Neural cell (in vitro differentiated cells): Measurements from ENCODE around the gene TINAGL1. TPM values are rescaled to one million over a fixed set of nuclear protein-coding genes. Genes with fewer than 3 reads are reported as not detected.

Experiments used
- H2AFZ ChIP-seq: fragments of 200-600, 300-800 bp; sonication (generic), shearing (Covaris generic); 2 replicates; pipeline ENCODE4 v1.6.0; 2014; ENCODE audit warnings: low read depth, mild to moderate bottlenecking, antibody characterized with exemption, low read length, moderate library complexity
- H3F3A ChIP-seq: fragments of 200-600 bp; shearing (Covaris generic); 2 replicates; pipeline ENCODE4 v1.6.1; 2016; ENCODE audit warnings: mild to moderate bottlenecking, moderate library complexity, mixed read lengths, antibody characterized with exemption, low read length; ENCODE audit not compliant: insufficient read depth, poor library complexity, severe bottlenecking
- H3K27ac ChIP-seq: fragments of 200-600, 300-800 bp; sonication (generic), shearing (Covaris generic); 2 replicates; pipeline ENCODE4 v1.5.1; 2014; ENCODE audit warnings: mild to moderate bottlenecking, low read length, moderate library complexity
- H3K27me3 ChIP-seq: fragments of 300-800, 200-600 bp; sonication (generic), shearing (Covaris generic); 2 replicates; pipeline ENCODE4 v1.6.0; 2014; ENCODE audit warnings: mild to moderate bottlenecking, low read depth, low read length, moderate library complexity; ENCODE audit not compliant: insufficient read depth
- H3K36me3 ChIP-seq: fragments of 300-800, 200-600 bp; sonication (generic), shearing (Covaris generic); 2 replicates; pipeline ENCODE4 v1.5.1; 2014; ENCODE audit warnings: mild to moderate bottlenecking, antibody characterized with exemption, low read length, moderate library complexity; ENCODE audit not compliant: insufficient read depth
- H3K4me2 ChIP-seq: fragments of 300-800, 200-600 bp; sonication (generic), shearing (Covaris generic); 2 replicates; pipeline ENCODE4 v1.6.0; 2014; ENCODE audit warnings: mild to moderate bottlenecking, low read length
- H3K4me3 ChIP-seq: fragments of 300-800, 200-600 bp; sonication (generic), shearing (Covaris generic); 2 replicates; pipeline ENCODE4 v1.5.1; 2014; ENCODE audit warnings: mild to moderate bottlenecking, low read length, moderate library complexity
- H3K79me2 ChIP-seq: fragments of 200-600 bp; shearing (Covaris generic); replicated peaks from 2 replicates; pipeline ENCODE4 v1.6.0; 2014; ENCODE audit warnings: mild to moderate bottlenecking, low read length, moderate library complexity; ENCODE audit not compliant: insufficient read depth
- H3K9ac ChIP-seq: fragments of 300-800, 200-600 bp; sonication (generic), shearing (Covaris generic); 2 replicates; pipeline ENCODE4 v1.6.1; 2016; ENCODE audit warnings: mild to moderate bottlenecking, low read length, mixed read lengths
- H3K9me2 ChIP-seq: fragments of 200-600 bp; shearing (Covaris generic); 2 replicates; pipeline ENCODE4 v1.6.1; 2016; ENCODE audit warnings: mild to moderate bottlenecking, low read length, mixed read lengths; ENCODE audit not compliant: insufficient read depth
- H3K9me3 ChIP-seq: fragments of 200-600, 300-800 bp; sonication (generic), shearing (Covaris generic); 2 replicates; pipeline ENCODE4 v1.6.1; 2016; ENCODE audit warnings: mild to moderate bottlenecking, mixed run types, low read length, moderate library complexity, mixed read lengths
- H4K20me1 ChIP-seq: fragments of 200-600 bp; shearing (Covaris generic); 2 replicates; pipeline ENCODE4 v1.6.1; 2016; ENCODE audit warnings: mild to moderate bottlenecking, mixed run types; ENCODE audit not compliant: insufficient read depth
- CTCF ChIP-seq: fragments of 450-650 bp; IDR thresholded peaks from 2 replicates; pipeline ENCODE4 v1.5.1; 2014; ENCODE audit warnings: antibody characterized with exemption, mild to moderate bottlenecking, moderate library complexity; ENCODE audit not compliant: poor library complexity, severe bottlenecking
- EP300 ChIP-seq: fragments of 450-650 bp; conservative IDR thresholded peaks from 2 replicates; pipeline ENCODE4 v1.6.1; 2014; ENCODE audit warnings: antibody characterized with exemption, mild to moderate bottlenecking, moderate library complexity; ENCODE audit not compliant: poor library complexity, severe bottlenecking
- EZH2 ChIP-seq: fragments of 200-600, 300-800 bp; shearing (Covaris generic), sonication (generic); IDR thresholded peaks from 2 replicates; pipeline ENCODE4 v1.6.1; 2014; ENCODE audit warnings: antibody characterized with exemption, low read length, borderline replicate concordance, mild to moderate bottlenecking; ENCODE audit not compliant: insufficient read depth, poor library complexity, severe bottlenecking
- MXI1 ChIP-seq: fragments of 450-650 bp; conservative IDR thresholded peaks from 2 replicates; pipeline ENCODE4 v1.6.1; 2014; ENCODE audit warnings: antibody characterized with exemption, mild to moderate bottlenecking; ENCODE audit not compliant: poor library complexity, severe bottlenecking
- POLR2AphosphoS5 ChIP-seq: IDR thresholded peaks from 2 replicates; pipeline ENCODE4 v1.6.1; 2012
- RAD21 ChIP-seq: fragments of 450-650 bp; conservative IDR thresholded peaks from 2 replicates; pipeline ENCODE4 v1.6.1; 2014; ENCODE audit warnings: antibody characterized with exemption, mild to moderate bottlenecking, moderate library complexity
- REST ChIP-seq: IDR thresholded peaks from 2 replicates; pipeline ENCODE4 v1.6.1; 2012; ENCODE audit warnings: borderline replicate concordance
- SMC3 ChIP-seq: fragments of 450-650 bp; conservative IDR thresholded peaks from 2 replicates; pipeline ENCODE4 v1.6.1; 2014; ENCODE audit warnings: antibody characterized with exemption, mild to moderate bottlenecking, moderate library complexity; ENCODE audit not compliant: poor library complexity
- TAF1 ChIP-seq: IDR thresholded peaks from 2 replicates; pipeline ENCODE4 v1.6.1; 2012; ENCODE audit warnings: low read depth
- polyA plus RNA-seq: library from polyadenylated mRNA; depleted of rRNA; stranded (reverse); fragments of >200 nt; gene quantifications from 2 replicates; pipeline ENCODE4 v1.2.3, GENCODE V29; 2014

The TINAGL1 gene
- polyA plus RNA-seq, 1 donor from 2014 or later = not detected

GRCh38 chr1:31564606-31564989, 11.7 kb upstream of the TINAGL1 start:
- Histone ChIP-seq H3F3A (no peaks in the 10 kb centered on the region), H3K27me3 (no peaks in the 10 kb centered on the region), H3K9me2 (no peaks in the 10 kb centered on the region), H3K4me3 (no peak overlapping the region), H3K79me2 (no peaks in the 10 kb centered on the region), H4K20me1 (no peaks in the 10 kb centered on the region), H3K9me3 (no peaks in the 10 kb centered on the region), H3K36me3 (no peaks in the 10 kb centered on the region), H3K4me2 (no peak overlapping the region), H3K9ac (peak overlapping the region; percentile 40), H2AFZ (peak overlapping the region; percentile 7), H3K27ac (peak overlapping the region; percentile 35)
- TF ChIP-seq EP300 = no peak
- TF ChIP-seq TAF1 = no peak
- TF ChIP-seq REST = no peak
- no peak for TF ChIP-seq EZH2
- no peak for TF ChIP-seq RAD21
- no peak for TF ChIP-seq MXI1
- TF ChIP-seq POLR2AphosphoS5 = no peak
- no peak for TF ChIP-seq CTCF
- no peak for TF ChIP-seq SMC3

GRCh38 chr1:31567956-31568570, 8.3 kb upstream of the TINAGL1 start:
- no peak for TF ChIP-seq POLR2AphosphoS5
- TF ChIP-seq EZH2 = no peak
- TF ChIP-seq MXI1 = no peak
- no peak for TF ChIP-seq REST
- no peak for TF ChIP-seq EP300
- TF ChIP-seq RAD21 = no peak
- TF ChIP-seq CTCF = no peak
- TF ChIP-seq SMC3 = no peak
- TF ChIP-seq TAF1 = no peak
- Histone ChIP-seq H2AFZ (no peak overlapping the region), H3K27me3 (no peaks in the 10 kb centered on the region), H4K20me1 (no peaks in the 10 kb centered on the region), H3K9ac (no peak overlapping the region), H3F3A (no peaks in the 10 kb centered on the region), H3K4me2 (no peak overlapping the region), H3K36me3 (no peaks in the 10 kb centered on the region), H3K9me2 (no peaks in the 10 kb centered on the region), H3K4me3 (no peak overlapping the region), H3K27ac (no peak overlapping the region), H3K79me2 (no peaks in the 10 kb centered on the region), H3K9me3 (no peaks in the 10 kb centered on the region)
